IMR-90 (cell line): ENCODE measurements around the gene ARL6. TPM values are rescaled to one million over a fixed set of nuclear protein-coding genes. Genes with fewer than 3 reads are reported as not detected.

Source experiments
- ATAC-seq: fragments of 200-7000 bp; cut with Tn5 transposase; 2 replicates; pipeline ENCODE4 v1.9.1; 2020; ENCODE audit warnings: low read depth, mild to moderate bottlenecking, moderate library complexity
- BruUV-seq: library from RNA; stranded (reverse); fragments of 400-500 nt; replicated peaks from 2 replicates; lab custom pipeline; 2021; lab: Mats Ljungman, UMichigan
- CTCF ChIA-PET: fragments of 300-600 bp; formaldehyde crosslinking; extraction: SDS; loops from one replicate; lab custom pipeline; 2021; ENCODE audit warnings: antibody characterized with exemption; lab: Yijun Ruan, JAX
- POLR2A ChIA-PET: fragments of 300-600 bp; sonication (Branson Sonifier 250); formaldehyde crosslinking; loops from one replicate; lab custom pipeline; 2022; ENCODE audit warnings: antibody characterized with exemption; ENCODE audit not compliant: unreplicated experiment; lab: Charles Lee
- DNase-seq: peaks from one replicate; pipeline ENCODE4 v3.0.0; 2013
- H2AFZ ChIP-seq: replicated peaks from 2 replicates; pipeline ENCODE3; 2013; ENCODE audit warnings: low read length, mild to moderate bottlenecking; ENCODE audit not compliant: poor library complexity
- H2AK5ac ChIP-seq: 2 replicates; pipeline ENCODE4 v1.6.1; 2013; ENCODE audit warnings: low read depth, low read length, inconsistent platforms
- H2AK9ac ChIP-seq: replicated peaks from 2 replicates; pipeline ENCODE3; 2013; ENCODE audit warnings: mild to moderate bottlenecking, low read depth, low read length, moderate library complexity; ENCODE audit not compliant: poor library complexity
- H2BK120ac ChIP-seq: 2 replicates; pipeline ENCODE4 v1.6.1; 2013; ENCODE audit warnings: low read depth, low read length, inconsistent platforms
- H2BK15ac ChIP-seq: 3 replicates; pipeline ENCODE4 v1.6.1; 2013; ENCODE audit warnings: low read depth, low read length, inconsistent platforms
- H2BK20ac ChIP-seq: 2 replicates; pipeline ENCODE4 v1.6.1; 2013; ENCODE audit warnings: low read depth, mild to moderate bottlenecking, inconsistent platforms, low read length, moderate library complexity
- H2BK5ac ChIP-seq: 2 replicates; pipeline ENCODE4 v1.6.1; 2013; ENCODE audit warnings: mild to moderate bottlenecking, low read depth, low read length, inconsistent platforms; ENCODE audit not compliant: poor library complexity, severe bottlenecking
- H3K14ac ChIP-seq: replicated peaks from 2 replicates; pipeline ENCODE4 v1.6.1; 2013; ENCODE audit warnings: low read depth, low read length, inconsistent platforms
- H3K18ac ChIP-seq: 2 replicates; pipeline ENCODE4 v1.6.1; 2013; ENCODE audit warnings: low read depth, low read length, control low read depth
- H3K23ac ChIP-seq: 2 replicates; pipeline ENCODE4 v1.6.1; 2013; ENCODE audit warnings: low read depth, low read length, inconsistent platforms
- H3K27ac ChIP-seq: 2 replicates; pipeline ENCODE4 v1.5.1; 2013; ENCODE audit warnings: mild to moderate bottlenecking, control low read depth, low read length; ENCODE audit not compliant: insufficient read depth
- H3K27me3 ChIP-seq: 2 replicates; pipeline ENCODE4 v1.6.1; 2013; ENCODE audit warnings: low read length; ENCODE audit not compliant: control insufficient read depth, insufficient read depth
- H3K36me3 ChIP-seq: 2 replicates; pipeline ENCODE4 v1.6.1; 2013; ENCODE audit warnings: low read length, mixed read lengths; ENCODE audit not compliant: control insufficient read depth, insufficient read depth
- H3K4ac ChIP-seq: 2 replicates; pipeline ENCODE4 v1.6.1; 2013; ENCODE audit warnings: low read depth, low read length, inconsistent platforms
- H3K4me1 ChIP-seq: 2 replicates; pipeline ENCODE4 v1.6.1; 2013; ENCODE audit warnings: low read length, mixed read lengths; ENCODE audit not compliant: control insufficient read depth, insufficient read depth
- H3K4me2 ChIP-seq: 2 replicates; pipeline ENCODE4 v1.6.1; 2013; ENCODE audit warnings: low read depth, mild to moderate bottlenecking, control low read depth, low read length, moderate library complexity
- H3K4me3 ChIP-seq: 2 replicates; pipeline ENCODE4 v1.5.1; 2013; ENCODE audit warnings: low read depth, mild to moderate bottlenecking, control low read depth, low read length, moderate library complexity; ENCODE audit not compliant: insufficient read depth
- H3K56ac ChIP-seq: 2 replicates; pipeline ENCODE4 v1.6.1; 2013; ENCODE audit warnings: low read length, inconsistent platforms; ENCODE audit not compliant: insufficient read depth; ENCODE audit errors: extremely low read depth
- H3K79me1 ChIP-seq, 2 experiments: 2 replicates each; pipeline ENCODE4 v1.6.1; 2013; ENCODE audit warnings: low read length in 2 of 2, inconsistent platforms in 1 of 2, low read depth in 1 of 2
- H3K9ac ChIP-seq: 2 replicates; pipeline ENCODE4 v1.6.1; 2013; ENCODE audit warnings: low read depth, low read length, control low read depth
- H3K9me1 ChIP-seq: 2 replicates; pipeline ENCODE4 v1.6.1; 2013; ENCODE audit warnings: low read length, inconsistent platforms; ENCODE audit not compliant: insufficient read depth
- H3K9me3 ChIP-seq: 2 replicates; pipeline ENCODE4 v1.6.1; 2013; ENCODE audit warnings: low read length; ENCODE audit not compliant: control insufficient read depth, insufficient read depth
- H4K20me1 ChIP-seq: 2 replicates; pipeline ENCODE4 v1.6.1; 2013; ENCODE audit warnings: low read length, inconsistent platforms; ENCODE audit not compliant: insufficient read depth
- H4K5ac ChIP-seq: 2 replicates; pipeline ENCODE4 v1.6.1; 2013; ENCODE audit warnings: mild to moderate bottlenecking, low read depth, low read length, control low read depth
- H4K8ac ChIP-seq, 2 experiments: 2 replicates each; pipeline ENCODE4 v1.6.1; 2013; ENCODE audit warnings: low read depth in 2 of 2, low read length in 2 of 2, control low read depth in 1 of 2, inconsistent platforms in 1 of 2
- H4K91ac ChIP-seq: 2 replicates; pipeline ENCODE4 v1.6.1; 2013; ENCODE audit warnings: low read depth, low read length, inconsistent platforms; ENCODE audit not compliant: insufficient read depth
- BHLHE40 ChIP-seq: fragments of 150-350 bp; IDR thresholded peaks from 2 replicates; pipeline ENCODE4 v1.6.1; 2016; ENCODE audit warnings: mild to moderate bottlenecking, low read depth, low read length
- CEBPB ChIP-seq: IDR thresholded peaks from 2 replicates; pipeline ENCODE4 v1.6.1; 2012; ENCODE audit warnings: low read depth, low read length, improper control_type of control experiment
- CHD1 ChIP-seq: IDR thresholded peaks from 2 replicates; pipeline ENCODE4 v1.6.1; 2012; ENCODE audit warnings: low read depth, low read length, improper control_type of control experiment
- CTCF ChIP-seq: conservative IDR thresholded peaks from 2 replicates; pipeline ENCODE4 v1.5.1; 2012; ENCODE audit warnings: mild to moderate bottlenecking, low read depth, low read length, improper control_type of control experiment
- FOS ChIP-seq: fragments of 150-350 bp; IDR thresholded peaks from 2 replicates; pipeline ENCODE4 v1.6.1; 2016; ENCODE audit warnings: low read depth, low read length
- MAFK ChIP-seq: IDR thresholded peaks from 2 replicates; pipeline ENCODE4 v1.6.1; 2012; ENCODE audit warnings: low read depth, low read length, improper control_type of control experiment
- MAZ ChIP-seq: IDR thresholded peaks from 2 replicates; pipeline ENCODE4 v1.6.1; 2012; ENCODE audit warnings: low read depth, mild to moderate bottlenecking, low read length, improper control_type of control experiment, moderate library complexity, borderline replicate concordance
- MXI1 ChIP-seq: IDR thresholded peaks from 2 replicates; pipeline ENCODE4 v1.6.1; 2012; ENCODE audit warnings: low read depth, mild to moderate bottlenecking, low read length, moderate library complexity, borderline replicate concordance
- NFE2L2 ChIP-seq: fragments of 150-350 bp; IDR thresholded peaks from 2 replicates; pipeline ENCODE4 v1.6.1; 2016; ENCODE audit warnings: low read depth, mild to moderate bottlenecking, low read length
- POLR2A ChIP-seq: IDR thresholded peaks from 2 replicates; pipeline ENCODE4 v1.6.1; 2012; ENCODE audit warnings: mild to moderate bottlenecking, low read depth, low read length
- RAD21 ChIP-seq: IDR thresholded peaks from 2 replicates; pipeline ENCODE4 v1.6.1; 2012; ENCODE audit warnings: low read length, improper control_type of control experiment
- RCOR1 ChIP-seq: IDR thresholded peaks from 2 replicates; pipeline ENCODE4 v1.6.1; 2012; ENCODE audit warnings: mild to moderate bottlenecking, low read length, improper control_type of control experiment; ENCODE audit not compliant: insufficient replicate concordance
- RFX5 ChIP-seq: IDR thresholded peaks from 2 replicates; pipeline ENCODE4 v1.8.0; 2012; ENCODE audit warnings: low read depth, mild to moderate bottlenecking, low read length, moderate library complexity
- SMC3 ChIP-seq: fragments of 150-350 bp; IDR thresholded peaks from 2 replicates; pipeline ENCODE4 v1.6.1; 2016; ENCODE audit warnings: low read depth, mild to moderate bottlenecking, antibody characterized with exemption, low read length, moderate library complexity
- USF2 ChIP-seq: fragments of 150-350 bp; IDR thresholded peaks from 2 replicates; pipeline ENCODE4 v1.6.1; 2017; ENCODE audit warnings: mild to moderate bottlenecking, antibody characterized with exemption, low read length, low read depth
- WGBS, 2 experiments: methylation state at CpG; one replicate each; pipeline versions ENCODE4 v1.1.5 to v1.1.7; 2013; ENCODE audit warnings: missing lambda C conversion rate in 2 of 2; ENCODE audit not compliant: insufficient read length in 1 of 2; ENCODE audit errors: extremely low coverage in 2 of 2; 5-methylcytosine and 5-hydroxymethylcytosine counted together
- dilution Hi-C: fragments of 300-500 bp; cut with HindIII; formaldehyde crosslinking; loops from one replicate; pipeline ENCODE4 v1.14.3; 2018; ENCODE audit warnings: low sequenced_read_pairs; ENCODE audit not compliant: unreplicated experiment
- in situ Hi-C: fragments of 300-500 bp; cut with MboI; formaldehyde crosslinking; loops from 3 replicates; pipeline ENCODE4 v1.14.3; 2019; ENCODE audit warnings: low sequenced_read_pairs, inconsistent platforms, mixed read lengths
- intact Hi-C: fragments of 100-400 bp; cut with micrococcal nuclease; formaldehyde crosslinking; loops from 2 replicates; pipeline ENCODE4 v1.10.0; 2022
- polyA plus RNA-seq, 3 experiments: library from polyadenylated mRNA; depleted of rRNA; stranded (reverse); fragments of >200 nt; gene quantifications; 2 replicates each; pipeline ENCODE4 v1.2.3, GENCODE V29; 2012; ENCODE audit warnings: low replicate concordance in 1 of 3
- total RNA-seq: library from RNA; depleted of rRNA; stranded (reverse); fragments of >200 nt; gene quantifications from 2 replicates; pipeline ENCODE4 v1.2.3, GENCODE V29; 2012
- TF ChIP-seq, protein P1 (sequence below): fragments of 150-350 bp; IDR thresholded peaks from 2 replicates; pipeline ENCODE4 v1.6.1; 2016; ENCODE audit warnings: low read depth, mild to moderate bottlenecking, low read length, moderate library complexity, borderline replicate concordance

The ARL6 gene
- total and polyA plus RNA-seq, 2 of the 4 experiments (the other 2 are of a cell fraction), result 3.1 to 3.4 TPM

DNA sequence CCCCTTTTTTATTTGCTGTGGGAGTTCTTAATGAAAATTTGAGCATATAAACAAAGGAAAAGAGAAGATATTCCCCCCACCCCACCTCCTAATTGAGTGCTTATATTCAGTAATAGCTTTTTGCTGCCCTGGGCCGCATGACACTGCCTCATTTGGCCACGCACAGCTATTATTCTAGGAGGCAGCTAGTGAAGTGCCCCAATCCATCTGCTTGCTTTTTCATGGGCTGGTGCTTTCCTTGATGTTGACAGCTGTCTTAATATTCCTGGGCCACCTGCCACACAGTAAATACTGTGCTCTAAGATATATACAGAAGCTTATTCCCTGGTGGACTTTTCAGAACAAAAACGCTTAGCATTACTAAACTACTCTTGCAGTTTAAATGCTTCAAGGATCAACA, 53.4 kb downstream of the ARL6 start:
- intact Hi-C loops (no loop called here), dilution Hi-C loops (loop anchor here (25.0 kb wide), 1 partner anchor 194 kb away; no protein-coding TSS in a partner anchor), in situ Hi-C loops (loop anchor here (25.0 kb wide), 1 partner anchor 769 kb away; the partner anchor contains the start of gene CPOX)
- Histone ChIP-seq H4K91ac (no peak overlapping the region), H3K79me1 (peaks cover 4% of the 10 kb centered on the region in 2 experiments; a peak in 2 of 4 replicates), H3K4me1 (no peaks in the 10 kb centered on the region), H3K4me3 (no peak overlapping the region), H3K4ac (no peak overlapping the region), H3K9me3 (no peaks in the 10 kb centered on the region), H3K56ac (no peak overlapping the region), H2AK5ac (no peak overlapping the region), H4K20me1 (no peaks in the 10 kb centered on the region), H3K36me3 (no peaks in the 10 kb centered on the region), H4K8ac (no peak overlapping the region), H2BK15ac (no peak overlapping the region), H3K9ac (no peak overlapping the region), H2BK120ac (no peak overlapping the region), H3K27ac (no peak overlapping the region), H2BK5ac (no peak overlapping the region), H3K23ac (no peak overlapping the region), H3K9me1 (no peaks in the 10 kb centered on the region), H2AK9ac (no peak overlapping the region), H2BK20ac (no peak overlapping the region), H3K4me2 (no peak overlapping the region), H3K27me3 (0 out of 2 replicates have a peak, but pooled peaks cover 2% of the 10 kb centered on the region), H2AFZ (no peak overlapping the region), H4K5ac (no peak overlapping the region), H3K18ac (no peak overlapping the region), H3K14ac (no peak overlapping the region)
- WGBS, 2 experiments, result no CpG with 5 or more reads among the region's 3 CpGs
- POLR2A ChIA-PET, result no interaction called here
- TF ChIP-seq FOS, result no peak
- TF ChIP-seq RFX5, result no peak
- no peak for TF ChIP-seq CEBPB
- TF ChIP-seq, protein P1, sequence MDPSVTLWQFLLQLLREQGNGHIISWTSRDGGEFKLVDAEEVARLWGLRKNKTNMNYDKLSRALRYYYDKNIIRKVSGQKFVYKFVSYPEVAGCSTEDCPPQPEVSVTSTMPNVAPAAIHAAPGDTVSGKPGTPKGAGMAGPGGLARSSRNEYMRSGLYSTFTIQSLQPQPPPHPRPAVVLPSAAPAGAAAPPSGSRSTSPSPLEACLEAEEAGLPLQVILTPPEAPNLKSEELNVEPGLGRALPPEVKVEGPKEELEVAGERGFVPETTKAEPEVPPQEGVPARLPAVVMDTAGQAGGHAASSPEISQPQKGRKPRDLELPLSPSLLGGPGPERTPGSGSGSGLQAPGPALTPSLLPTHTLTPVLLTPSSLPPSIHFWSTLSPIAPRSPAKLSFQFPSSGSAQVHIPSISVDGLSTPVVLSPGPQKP, result no peak
- no peak for TF ChIP-seq POLR2A
- TF ChIP-seq SMC3, result no peak
- no peak for TF ChIP-seq CHD1
- TF ChIP-seq USF2, result no peak
- TF ChIP-seq RAD21, result no peak
- no peak for TF ChIP-seq MAZ
- no peak for TF ChIP-seq NFE2L2
- TF ChIP-seq MAFK, result no peak
- no peak for TF ChIP-seq BHLHE40
- no peak for TF ChIP-seq CTCF
- no peak for TF ChIP-seq RCOR1
- TF ChIP-seq MXI1, result no peak
- DNase-seq (no peak), ATAC-seq (no peak)
- BruUV-seq, result no TSS peak
- CTCF ChIA-PET, result no interaction called here
